ENCODE results near the gene TMPRSS4. TPM values are rescaled to one million over a fixed set of nuclear protein-coding genes. Genes with fewer than 3 reads are reported as not detected.

TMPRSS4 gene
- total RNA-seq, 1 experiment from 2014 or later, result not detected

- Histone ChIP-seq H3K4me1 (ENCODE audit: insufficient read depth, low read length) (no peaks in the 10 kb centered on the region), H2AK5ac (ENCODE audit: insufficient read length, low read length) (no peak overlapping the region), H3K56ac (ENCODE audit: insufficient read length, low read depth, low read length) (no peak overlapping the region), H3T11ph (ENCODE audit: low read length) (no peak overlapping the region), H4K91ac (ENCODE audit: insufficient read length, low read depth, low read length) (no peak overlapping the region), H4K20me1 (ENCODE audit: control insufficient read depth, insufficient read depth, insufficient read length) (no peaks in the 10 kb centered on the region), H4K8ac (replicated peaks; ENCODE audit: insufficient read length, low read depth, low read length) (no peak overlapping the region), H3K9ac (ENCODE audit: extremely low read depth, insufficient read length, low read length) (no peak overlapping the region), H3K23ac (ENCODE audit: insufficient read length, low read depth, low read length) (no peak overlapping the region), H3K23me2 (ENCODE audit: insufficient read length, low read depth, low read length, poor library complexity, severe bottlenecking) (peaks cover 5% of the 10 kb centered on the region), H2BK15ac (ENCODE audit: low read depth, low read length) (no peak overlapping the region), H3K4me2 (ENCODE audit: insufficient read depth, insufficient read length, low read length) (peak overlapping the region; percentile 10), H3K27ac (ENCODE audit: insufficient read length, low read depth, low read length) (no peak overlapping the region), H2BK5ac (ENCODE audit: insufficient read length, low read length) (no peak overlapping the region), H4K5ac (ENCODE audit: insufficient read length, low read depth, low read length) (no peak overlapping the region), H3K79me2 (ENCODE audit: insufficient read depth, low read length) (no peaks in the 10 kb centered on the region), H2BK20ac (ENCODE audit: low read depth, low read length, poor library complexity, severe bottlenecking) (no peak overlapping the region), H2BK120ac (ENCODE audit: low read depth, low read length, poor library complexity, severe bottlenecking) (no peak overlapping the region), H3K14ac (ENCODE audit: insufficient read depth, low read length) (no peak overlapping the region), H2BK12ac (ENCODE audit: insufficient read length, low read depth, low read length) (no peak overlapping the region), H2AFZ (ENCODE audit: low read length) (no peak overlapping the region), H3K27me3 (ENCODE audit: insufficient read depth, low read length) (peaks cover 5% of the 10 kb centered on the region; the same call in 1 of the 2 replicates), H3K9me3 (ENCODE audit: control insufficient read depth, low read depth, low read length) (no peaks in the 10 kb centered on the region), H3K79me1 (ENCODE audit: insufficient read depth, low read depth, low read length, poor library complexity, severe bottlenecking) (no peaks in the 10 kb centered on the region), H3K18ac (ENCODE audit: insufficient read length, low read depth, low read length) (no peak overlapping the region), H3K4ac (ENCODE audit: low read depth, low read length) (no peak overlapping the region)
- WGBS (ENCODE audit: extremely low coverage, insufficient read length, low lambda C conversion rate), result no CpG with 5 or more reads among the region's 6 CpGs
- no peak for DNase-seq
- Mint-ChIP-seq H3K9me3 (no peaks in the 10 kb centered on the region; a peak in 1 of 5 replicates), H3K4me1 (peaks cover 20 to 23% of the 10 kb centered on the region in 2 experiments), H3K4me3 (peak overlapping the region in 1 of 2 experiments; percentile 2; a peak in 1 of 5 replicates), H3K27me3 (ENCODE audit: low read depth) (peaks cover 80% of the 10 kb centered on the region), H3K36me3 (ENCODE audit: insufficient read depth in 1 of 3, low read depth in 3 of 3) (no peaks in the 10 kb centered on the region), H3K27ac (no peak overlapping the region)
- TF ChIP-seq, protein P1, sequence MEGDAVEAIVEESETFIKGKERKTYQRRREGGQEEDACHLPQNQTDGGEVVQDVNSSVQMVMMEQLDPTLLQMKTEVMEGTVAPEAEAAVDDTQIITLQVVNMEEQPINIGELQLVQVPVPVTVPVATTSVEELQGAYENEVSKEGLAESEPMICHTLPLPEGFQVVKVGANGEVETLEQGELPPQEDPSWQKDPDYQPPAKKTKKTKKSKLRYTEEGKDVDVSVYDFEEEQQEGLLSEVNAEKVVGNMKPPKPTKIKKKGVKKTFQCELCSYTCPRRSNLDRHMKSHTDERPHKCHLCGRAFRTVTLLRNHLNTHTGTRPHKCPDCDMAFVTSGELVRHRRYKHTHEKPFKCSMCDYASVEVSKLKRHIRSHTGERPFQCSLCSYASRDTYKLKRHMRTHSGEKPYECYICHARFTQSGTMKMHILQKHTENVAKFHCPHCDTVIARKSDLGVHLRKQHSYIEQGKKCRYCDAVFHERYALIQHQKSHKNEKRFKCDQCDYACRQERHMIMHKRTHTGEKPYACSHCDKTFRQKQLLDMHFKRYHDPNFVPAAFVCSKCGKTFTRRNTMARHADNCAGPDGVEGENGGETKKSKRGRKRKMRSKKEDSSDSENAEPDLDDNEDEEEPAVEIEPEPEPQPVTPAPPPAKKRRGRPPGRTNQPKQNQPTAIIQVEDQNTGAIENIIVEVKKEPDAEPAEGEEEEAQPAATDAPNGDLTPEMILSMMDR (conservative IDR thresholded peaks at IDR 0.05), result no peak
Observed at GRCh38 chr11:118142809-118143208, 65.9 kb downstream of the TMPRSS4 start.
